CD4-positive, alpha-beta T cell treated with Interferon gamma for 1 hour (primary cell): ENCODE measurements around the gene OR52D1.

Experiments used
- DNase-seq: peaks from one replicate; pipeline ENCODE4 v3.0.0-alpha.2; 2020

Gene OR52D1

GRCh38 chr11:5514841-5515240 is 26.4 kb downstream of the OR52D1 start:
- DNase-seq: no peak

- no peak for DNase-seq
These were observed 28.1 kb downstream of the OR52D1 start, which contains the start of gene UBQLNL for GRCh38 chr11:5516599-5516998. Gene UBQLNL (minus strand): TSS chr11:5516699. CDS start chr11:5516441, 258 bp downstream.

- DNase-seq: no peak
These were observed 33.1 kb downstream of the OR52D1 start for GRCh38 chr11:5521540-5521939.

DNA sequence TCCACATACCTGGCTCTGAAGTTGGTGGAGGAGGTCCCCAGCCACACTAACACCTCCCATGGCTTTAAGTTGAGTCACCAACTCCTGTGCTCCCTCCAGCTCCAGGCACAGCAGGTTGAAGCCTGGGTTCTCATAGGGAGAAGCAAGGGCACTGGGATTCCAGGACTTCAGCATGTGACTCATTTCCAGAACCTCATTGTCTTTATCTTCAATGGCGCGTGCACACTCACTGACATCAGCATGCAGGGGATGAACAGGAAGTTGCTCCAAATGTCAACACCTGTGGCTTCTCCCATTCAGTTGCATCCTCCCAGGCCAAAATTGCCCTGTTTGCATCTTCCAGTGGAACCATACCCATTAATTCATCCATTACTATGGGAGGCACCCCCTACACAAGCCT is 33.8 kb downstream of the OR52D1 start:
- DNase-seq: no peak

GRCh38 chr11:5524756-5525155 is 36.3 kb downstream of the OR52D1 start:
- DNase-seq: no peak

- no peak for DNase-seq
These were observed 39.2 kb downstream of the OR52D1 start for GRCh38 chr11:5527716-5528115.

DNA sequence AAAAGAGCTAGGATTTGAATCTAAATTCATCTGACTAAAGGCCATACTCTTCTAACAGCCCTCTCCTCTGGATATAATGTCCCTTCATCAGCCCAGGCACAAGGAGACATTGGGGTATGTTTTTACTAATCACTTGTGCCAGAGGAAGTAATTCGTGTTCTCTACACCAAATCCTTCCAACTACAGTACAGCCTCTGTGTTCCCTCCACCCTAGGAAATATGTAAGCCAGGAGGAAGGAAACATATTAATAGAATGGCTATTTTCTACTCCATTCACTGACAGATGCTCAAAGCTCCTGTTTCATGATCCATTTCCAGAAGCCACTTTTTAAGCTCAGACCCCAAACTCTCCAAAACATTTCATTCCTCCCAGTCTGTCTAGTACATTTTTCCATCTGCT is 40.0 kb downstream of the OR52D1 start:
- no peak for DNase-seq

GRCh38 chr11:5531053-5531831 is 42.8 kb downstream of the OR52D1 start:
- no peak for DNase-seq

DNA sequence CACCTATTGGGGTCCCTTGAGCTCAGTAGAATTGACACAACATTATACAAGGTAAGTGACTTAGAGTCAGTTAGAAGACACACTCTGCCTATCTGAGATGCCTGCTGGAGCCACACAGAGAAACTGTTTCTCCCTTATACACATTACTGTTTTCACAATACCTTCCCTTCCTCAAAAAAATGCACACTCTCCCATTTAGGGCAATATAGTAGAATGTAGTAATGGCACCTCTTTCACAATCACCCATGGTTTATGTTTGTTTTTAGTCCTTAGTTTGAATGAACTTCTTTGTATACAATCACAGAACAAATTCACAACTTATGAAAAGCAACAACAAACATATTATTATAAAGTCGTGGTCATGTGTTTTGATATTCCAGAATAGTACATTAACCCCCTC is 45.6 kb downstream of the OR52D1 start:
- no peak for DNase-seq

GRCh38 chr11:5536482-5536881 is 48.0 kb downstream of the OR52D1 start:
- no peak for DNase-seq
